Liver (tissue), 9 donors: Measurements from ENCODE around the gene CCR8. TPM values are rescaled to one million over a fixed set of nuclear protein-coding genes. Genes with fewer than 3 reads are reported as not detected.
"Not testable (repeated sequence)": the region's sequence is repeated elsewhere in the genome, so short reads cannot be mapped to it uniquely, and the experiment has no call there.

Experiments
- DNase-seq: peaks from one replicate; pipeline ENCODE4 v3.0.0-alpha.2; 2017; ENCODE audit warnings: low spot score
- H3K27ac ChIP-seq, 2 donors: one replicate each; pipeline ENCODE4 v1.7.0; 2013; ENCODE audit warnings: inconsistent platforms in 2 of 2, low read length in 2 of 2, control low read depth in 1 of 2, low read depth in 1 of 2, mild to moderate bottlenecking in 1 of 2
- H3K27me3 ChIP-seq, 4 donors: one replicate each; pipeline versions ENCODE4 v1.6.1 to v1.7.0; 2013; ENCODE audit warnings: low read length in 3 of 4, inconsistent platforms in 1 of 4, mild to moderate bottlenecking in 1 of 4, moderate library complexity in 1 of 4; ENCODE audit not compliant: control insufficient read depth in 4 of 4, insufficient read depth in 4 of 4
- H3K36me3 ChIP-seq, 4 donors: one replicate each; pipeline versions ENCODE4 v1.6.1 to v1.7.0; 2013; ENCODE audit warnings: low read length in 3 of 4, mild to moderate bottlenecking in 3 of 4, low read depth in 1 of 4, moderate library complexity in 1 of 4; ENCODE audit not compliant: control insufficient read depth in 4 of 4, insufficient read depth in 3 of 4
- H3K4me1 ChIP-seq, 4 donors: one replicate each; pipeline versions ENCODE4 v1.6.1 to v1.7.0; 2013; ENCODE audit warnings: low read length in 3 of 4, mild to moderate bottlenecking in 3 of 4, moderate library complexity in 1 of 4; ENCODE audit not compliant: control insufficient read depth in 4 of 4, insufficient read depth in 4 of 4
- H3K4me3 ChIP-seq, 3 donors: one replicate each; pipeline versions ENCODE4 v1.6.1 to v1.7.0; 2013; ENCODE audit warnings: low read length in 3 of 3, control low read depth in 1 of 3, low read depth in 1 of 3, mild to moderate bottlenecking in 1 of 3
- H3K9ac ChIP-seq, 2 donors: one replicate each; pipeline ENCODE4 v1.7.0; 2013; ENCODE audit warnings: low read length in 2 of 2, mild to moderate bottlenecking in 2 of 2, moderate library complexity in 2 of 2, control low read depth in 1 of 2, low read depth in 1 of 2
- H3K9me3 ChIP-seq, 4 donors: one replicate each; pipeline versions ENCODE4 v1.6.1 to v1.7.0; 2013; ENCODE audit warnings: low read length in 3 of 4; ENCODE audit not compliant: control insufficient read depth in 4 of 4
- ATF3 ChIP-seq: IDR thresholded peaks from 2 replicates; pipeline ENCODE4 v1.6.1; 2016; ENCODE audit warnings: antibody characterized with exemption
- EGR1 ChIP-seq, 2 donors: IDR thresholded peaks; 2 replicates each; pipeline ENCODE4 v1.6.1; 2016 to 2018; ENCODE audit warnings: antibody characterized with exemption in 2 of 2, low read depth in 2 of 2
- FOXA1 ChIP-seq: IDR thresholded peaks from 2 replicates; pipeline ENCODE4 v1.6.1; 2016; ENCODE audit warnings: antibody characterized with exemption
- FOXA2 ChIP-seq: IDR thresholded peaks from 2 replicates; pipeline ENCODE4 v1.6.1; 2016; ENCODE audit warnings: antibody characterized with exemption
- GABPA ChIP-seq, 2 donors: IDR thresholded peaks in 1 of 2; conservative IDR thresholded peaks in 1 of 2; 2 replicates each; pipeline ENCODE4 v1.6.1; 2016; ENCODE audit warnings: antibody characterized with exemption in 2 of 2, mild to moderate bottlenecking in 1 of 2, moderate library complexity in 1 of 2
- HNF4A ChIP-seq, 2 donors: conservative IDR thresholded peaks; 2 replicates each; pipeline ENCODE4 v1.6.1; 2016; ENCODE audit warnings: antibody characterized with exemption in 2 of 2, mild to moderate bottlenecking in 2 of 2
- HNF4G ChIP-seq: IDR thresholded peaks from 2 replicates; pipeline ENCODE4 v1.6.1; 2016; ENCODE audit warnings: antibody characterized with exemption
- JUND ChIP-seq, 2 donors: IDR thresholded peaks; 2 replicates each; pipeline ENCODE4 v1.6.1; 2016; ENCODE audit warnings: antibody characterized with exemption in 2 of 2
- NR2F2 ChIP-seq: IDR thresholded peaks from 2 replicates; pipeline ENCODE4 v1.6.1; 2016; ENCODE audit warnings: antibody characterized with exemption
- REST ChIP-seq: IDR thresholded peaks from 2 replicates; pipeline ENCODE4 v1.6.1; 2016; ENCODE audit warnings: antibody characterized with exemption, mild to moderate bottlenecking
- RXRA ChIP-seq, 2 donors: IDR thresholded peaks; 2 replicates each; pipeline ENCODE4 v1.6.1; 2017 to 2018; ENCODE audit warnings: antibody characterized with exemption in 2 of 2, mild to moderate bottlenecking in 1 of 2
- SP1 ChIP-seq: IDR thresholded peaks from 2 replicates; pipeline ENCODE4 v1.6.1; 2018; ENCODE audit warnings: antibody characterized with exemption, mild to moderate bottlenecking
- YY1 ChIP-seq: IDR thresholded peaks from 2 replicates; pipeline ENCODE4 v1.6.1; 2016; ENCODE audit warnings: antibody characterized with exemption, mild to moderate bottlenecking
- WGBS: extraction: QIAGEN DNeasy Blood & Tissue Kit; methylation state at CpG from one replicate; pipeline ENCODE4 v1.1.7; 2013; 5-methylcytosine and 5-hydroxymethylcytosine counted together
- polyA plus RNA-seq, 2 donors: library from polyadenylated mRNA; stranded (reverse) in 1 of 2; unstranded in 1 of 2; fragments of 200-250 nt in 1 of 2; fragments of >200 nt in 1 of 2; fragmentation: Nextera tagmentation in 1 of 2; extraction: Ambion mirVana in 1 of 2; gene quantifications; one replicate each; pipeline versions ENCODE4 v1.2.1 to v1.2.3, GENCODE V29; 2013 to 2015
- total RNA-seq, 2 donors: library from RNA; depleted of rRNA; stranded (reverse); fragments of >200 nt; gene quantifications; one replicate each; pipeline ENCODE4 v1.2.3, GENCODE V29; 2014
- TF ChIP-seq, protein P1 (sequence below): fragments of 150-350 bp; IDR thresholded peaks from 2 replicates; pipeline ENCODE4 v1.5.1; 2017; ENCODE audit warnings: improper control_type of control experiment, low read depth, low read length; ENCODE audit not compliant: missing input control
- donor health status: healthy.
- donor health status: healthy.
- donor health status: healthy.
- donor health status: healthy.
- donor health status: healthy.

CCR8 gene
- total and polyA plus RNA-seq, 4 donors, result not detected

GRCh38 chr3:39349080-39349479, 19.6 kb downstream of the CCR8 start:
- 24% methylated on average over 3 of the region's 3 CpGs for WGBS
- H3K36me3 ChIP-seq, result no peaks in the 10 kb centered on the region
- H3K4me1 ChIP-seq, result peaks cover 0 to 7% (median 6%) of the 10 kb centered on the region in 4 donors
- H3K9me3 ChIP-seq, result no peaks in the 10 kb centered on the region
- DNase-seq, result no peak
- no peak overlapping the region for H3K27ac ChIP-seq
- no peak overlapping the region for H3K4me3 ChIP-seq
- H3K9ac ChIP-seq, result no peak overlapping the region
- TF ChIP-seq FOXA2 (peak; percentile 53), FOXA1 (no peak)
- H3K27me3 ChIP-seq, result no peaks in the 10 kb centered on the region

GRCh38 chr3:39350714-39351113, 21.2 kb downstream of the CCR8 start:
- no peak overlapping the region for H3K9ac ChIP-seq
- H3K4me1 ChIP-seq, result peaks cover 0 to 7% (median 6%) of the 10 kb centered on the region in 4 donors
- no peak overlapping the region for H3K4me3 ChIP-seq
- no peaks in the 10 kb centered on the region for H3K27me3 ChIP-seq
- H3K9me3 ChIP-seq, result no peaks in the 10 kb centered on the region
- no peaks in the 10 kb centered on the region for H3K36me3 ChIP-seq
- WGBS, result 87% methylated on average over 5 of the region's 5 CpGs
- H3K27ac ChIP-seq, result no peak overlapping the region
- TF ChIP-seq GABPA (IDR thresholded peaks at IDR 0.05 in 1 of 2, conservative IDR thresholded peaks at IDR 0.05 in 1 of 2), result no peak
- DNase-seq, result no peak

DNA sequence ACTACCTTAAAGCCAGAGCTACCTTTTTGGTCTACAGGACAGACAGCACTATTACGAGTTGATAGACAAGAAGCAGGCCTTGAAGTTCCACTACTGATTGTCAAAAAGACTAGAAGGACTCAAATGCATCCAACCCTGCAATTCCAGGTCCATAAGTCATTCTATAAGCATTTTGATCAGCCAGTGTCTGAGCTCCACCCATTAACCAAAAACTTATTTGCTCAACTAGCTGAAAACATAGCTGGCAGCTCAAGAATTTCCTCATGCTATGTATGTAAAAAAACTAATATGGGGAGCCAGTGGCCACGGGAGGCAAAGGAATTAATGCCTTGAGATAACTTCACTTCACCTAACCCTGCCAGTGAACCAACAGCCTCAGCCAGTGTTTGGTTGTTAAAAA, 21.6 kb downstream of the CCR8 start:
- H3K27me3 ChIP-seq, result not testable (repeated sequence)
- WGBS, result 83% methylated on average over 2 of the region's 2 CpGs

GRCh38 chr3:39353168-39353927, 23.8 kb downstream of the CCR8 start:
- not testable (repeated sequence) for H3K27ac ChIP-seq, H3K4me1 ChIP-seq

More for the DNA sequence above, 21.6 kb downstream of the CCR8 start:
- not testable (repeated sequence) for H3K27ac ChIP-seq, H3K36me3 ChIP-seq, H3K4me1 ChIP-seq, H3K9ac ChIP-seq, H3K9me3 ChIP-seq, H3K4me3 ChIP-seq, DNase-seq

DNA sequence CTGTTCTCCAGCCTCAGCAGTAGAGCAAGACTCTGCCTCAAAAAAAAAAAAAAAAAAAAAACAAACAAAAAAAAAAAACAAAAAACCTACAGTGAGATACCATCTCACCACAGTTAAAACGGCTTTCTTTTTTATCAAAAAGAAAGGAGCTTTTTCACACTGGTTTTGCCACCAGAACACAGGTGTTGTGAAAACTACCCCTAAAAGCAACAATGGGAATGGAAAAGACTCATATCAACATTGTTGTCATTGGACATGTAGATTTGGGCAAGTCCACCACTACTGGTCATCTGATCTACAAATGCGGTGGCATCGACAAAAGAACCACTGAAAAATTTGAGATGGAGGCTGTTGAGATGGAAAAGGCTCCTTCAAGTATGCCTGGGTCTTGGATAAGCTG, 28.8 kb downstream of the CCR8 start:
- no peak overlapping the region for H3K9ac ChIP-seq
- H3K27ac ChIP-seq, result no peak overlapping the region
- H3K9me3 ChIP-seq, result no peaks in the 10 kb centered on the region
- H3K36me3 ChIP-seq, result no peaks in the 10 kb centered on the region
- no peaks in the 10 kb centered on the region for H3K27me3 ChIP-seq
- H3K4me3 ChIP-seq, result no peak overlapping the region
- TF ChIP-seq ATF3, result no peak
- TF ChIP-seq HNF4A (conservative IDR thresholded peaks at IDR 0.05), result no peak
- no peak for TF ChIP-seq SP1
- TF ChIP-seq FOXA2, result no peak
- no peak for TF ChIP-seq HNF4G
- no peak for TF ChIP-seq REST
- TF ChIP-seq RXRA (IDR thresholded peaks at IDR 0.05), result no peak
- no peak for TF ChIP-seq NR2F2
- TF ChIP-seq JUND (IDR thresholded peaks at IDR 0.05), result no peak
- no peak for TF ChIP-seq YY1
- no peak for TF ChIP-seq GABPA (IDR thresholded peaks at IDR 0.05 in 1 of 2, conservative IDR thresholded peaks at IDR 0.05 in 1 of 2)
- TF ChIP-seq, protein P1, sequence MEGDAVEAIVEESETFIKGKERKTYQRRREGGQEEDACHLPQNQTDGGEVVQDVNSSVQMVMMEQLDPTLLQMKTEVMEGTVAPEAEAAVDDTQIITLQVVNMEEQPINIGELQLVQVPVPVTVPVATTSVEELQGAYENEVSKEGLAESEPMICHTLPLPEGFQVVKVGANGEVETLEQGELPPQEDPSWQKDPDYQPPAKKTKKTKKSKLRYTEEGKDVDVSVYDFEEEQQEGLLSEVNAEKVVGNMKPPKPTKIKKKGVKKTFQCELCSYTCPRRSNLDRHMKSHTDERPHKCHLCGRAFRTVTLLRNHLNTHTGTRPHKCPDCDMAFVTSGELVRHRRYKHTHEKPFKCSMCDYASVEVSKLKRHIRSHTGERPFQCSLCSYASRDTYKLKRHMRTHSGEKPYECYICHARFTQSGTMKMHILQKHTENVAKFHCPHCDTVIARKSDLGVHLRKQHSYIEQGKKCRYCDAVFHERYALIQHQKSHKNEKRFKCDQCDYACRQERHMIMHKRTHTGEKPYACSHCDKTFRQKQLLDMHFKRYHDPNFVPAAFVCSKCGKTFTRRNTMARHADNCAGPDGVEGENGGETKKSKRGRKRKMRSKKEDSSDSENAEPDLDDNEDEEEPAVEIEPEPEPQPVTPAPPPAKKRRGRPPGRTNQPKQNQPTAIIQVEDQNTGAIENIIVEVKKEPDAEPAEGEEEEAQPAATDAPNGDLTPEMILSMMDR, result no peak
- TF ChIP-seq EGR1 (IDR thresholded peaks at IDR 0.05; ENCODE audit: low read depth in 2 of 2), result no peak
- TF ChIP-seq FOXA1, result no peak
- 84% methylated on average over 3 of the region's 3 CpGs for WGBS
- DNase-seq, result no peak
- peaks cover 0 to 2% (median 0%) of the 10 kb centered on the region in 4 donors for H3K4me1 ChIP-seq

More at GRCh38 chr3:39353168-39353927, 23.8 kb downstream of the CCR8 start:
- H3K4me3 ChIP-seq, H3K9me3 ChIP-seq, H3K9ac ChIP-seq, DNase-seq, H3K27me3 ChIP-seq, H3K36me3 ChIP-seq: not testable (repeated sequence)
- 80% methylated on average over 3 of the region's 3 CpGs for WGBS
